Measurements from ENCODE around the gene PAXX. TPM values are rescaled to one million over a fixed set of nuclear protein-coding genes. Genes with fewer than 3 reads are reported as not detected.

The PAXX gene
- total and polyA plus RNA-seq, 9 of the 15 experiments (the other 6 are each of a cell fraction or from before 2014, with no cell fraction given), result 1.2 to 175 (median 38.5) TPM

GRCh38 chr9:136944519-136945332 lies 47.5 kb upstream of the PAXX start, which contains the start of the genes C8G and FBXW5 (continued):
- TF ChIP-seq ZNF347 (CRISPR knock-in tag; IDR thresholded peaks at IDR 0.05; ENCODE audit: low read depth) (no peak), RFX7 (CRISPR knock-in tag; IDR thresholded peaks at IDR 0.05) (peak; percentile 64; the same call in 1 of the 2 replicates), ETV5 (CRISPR knock-in tag; IDR thresholded peaks at IDR 0.05; ENCODE audit: low read depth) (peak; percentile 90), ESRRA (IDR thresholded peaks at IDR 0.05; ENCODE audit: borderline replicate concordance, low read depth) (peak; percentile 91), TBP (optimal IDR thresholded peaks at IDR 0.05; ENCODE audit: low read depth, low read length) (peak; percentile 44), NFIC (IDR thresholded peaks at IDR 0.05) (peak; percentile 27; the same call in 1 of the 2 replicates), RHOXF2B (CRISPR knock-in tag; conservative IDR thresholded peaks at IDR 0.05) (peak; percentile 24; the same call in 1 of the 2 replicates), CREM (IDR thresholded peaks at IDR 0.05; ENCODE audit: low read depth) (peak; percentile 91), HDGF (IDR thresholded peaks at IDR 0.05) (peak; percentile 87; the same call in 1 of the 2 replicates), RBM39 (optimal IDR thresholded peaks at IDR 0.05; ENCODE audit: low read depth, low read length) (no peak), TRIM28 (IDR thresholded peaks at IDR 0.05) (no peak), THAP12 (CRISPR knock-in tag; IDR thresholded peaks at IDR 0.05) (peak; percentile 46), NFRKB (IDR thresholded peaks at IDR 0.05; ENCODE audit: low read depth) (peak; percentile 61), SIX5 (IDR thresholded peaks at IDR 0.05; ENCODE audit: borderline replicate concordance in 1 of 2, insufficient read depth in 1 of 2, low read depth in 1 of 2, low read length in 2 of 2) (0 out of 4 replicates have a peak, but pooled peaks have one; percentile 16 to 25), ZNF695 (CRISPR knock-in tag; IDR thresholded peaks at IDR 0.05) (no peak), ZNF217 (CRISPR knock-in tag; IDR thresholded peaks at IDR 0.05) (no peak), TBL1XR1 (IDR thresholded peaks at IDR 0.05; ENCODE audit: low read length in 2 of 2) (peak in 1 of 2 experiments; percentile 55; a peak in 1 of 4 replicates), TAL1 (IDR thresholded peaks at IDR 0.05) (0 out of 2 replicates have a peak, but pooled peaks have one; percentile 5), NKRF (IDR thresholded peaks at IDR 0.05; ENCODE audit: borderline replicate concordance) (peak; percentile 50; the same call in 1 of the 2 replicates), NFE2L1 (tag; IDR thresholded peaks at IDR 0.05; ENCODE audit: borderline replicate concordance, low read depth) (no peak), VEZF1 (CRISPR knock-in tag; IDR thresholded peaks at IDR 0.05) (peak; percentile 97), JUND (IDR thresholded peaks at IDR 0.05; ENCODE audit: borderline replicate concordance, low read depth, low read length) (0 out of 2 replicates have a peak, but pooled peaks have one; percentile 47), JUND (tag; IDR thresholded peaks at IDR 0.05; ENCODE audit: borderline replicate concordance, low read depth, low read length) (peak; percentile 30; the same call in 2 of the 3 replicates), ZNF3 (CRISPR knock-in tag; IDR thresholded peaks at IDR 0.05) (no peak)

Data from K562 (cell line).